Upper lobe of left lung (tissue), 4 donors: Measurements from ENCODE around the gene PSMD8.

Source experiments
- POLR2A ChIP-seq, 4 donors: fragments of 450-650 bp; IDR thresholded peaks; one replicate each; pipeline ENCODE4 v1.5.1; 2016 to 2017; ENCODE audit warnings: antibody characterized with exemption in 4 of 4, mild to moderate bottlenecking in 2 of 4
- POLR2AphosphoS5 ChIP-seq, 2 donors: sonication (generic); formaldehyde crosslinking; IDR thresholded peaks; one replicate each; pipeline ENCODE4 v1.5.1; 2017; ENCODE audit warnings: antibody characterized with exemption in 2 of 2
- TF ChIP-seq, protein P1 (sequence below), 6 experiments: fragments of 450-650 bp in 4 of 6; fragments of 200-600 bp in 2 of 6; sonication (generic) in 2 of 6; IDR thresholded peaks; one replicate each; pipeline ENCODE4 v1.5.1; 2016 to 2019; ENCODE audit warnings: antibody characterized with exemption in 6 of 6

DNA sequence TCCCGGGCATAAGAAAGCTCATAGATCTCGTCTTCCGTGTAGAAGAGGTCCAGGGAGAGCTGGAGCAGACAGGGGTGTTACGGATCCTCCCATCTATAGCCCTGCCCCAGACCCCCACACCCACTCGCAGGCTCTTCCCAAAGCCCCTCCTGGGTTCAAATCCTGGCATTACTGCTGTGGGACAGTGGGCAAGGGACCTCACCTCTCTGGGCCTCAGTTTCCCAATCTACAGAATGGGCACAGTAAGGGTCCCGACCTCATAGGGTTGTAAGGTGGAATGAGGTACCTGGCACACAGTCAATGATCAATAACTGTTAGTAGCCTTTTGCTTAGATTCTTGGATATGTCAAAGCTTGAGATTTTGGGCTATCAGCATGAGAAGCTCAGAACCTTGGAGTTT, 39.0 kb downstream of the PSMD8 start:
- TF ChIP-seq, protein P1, sequence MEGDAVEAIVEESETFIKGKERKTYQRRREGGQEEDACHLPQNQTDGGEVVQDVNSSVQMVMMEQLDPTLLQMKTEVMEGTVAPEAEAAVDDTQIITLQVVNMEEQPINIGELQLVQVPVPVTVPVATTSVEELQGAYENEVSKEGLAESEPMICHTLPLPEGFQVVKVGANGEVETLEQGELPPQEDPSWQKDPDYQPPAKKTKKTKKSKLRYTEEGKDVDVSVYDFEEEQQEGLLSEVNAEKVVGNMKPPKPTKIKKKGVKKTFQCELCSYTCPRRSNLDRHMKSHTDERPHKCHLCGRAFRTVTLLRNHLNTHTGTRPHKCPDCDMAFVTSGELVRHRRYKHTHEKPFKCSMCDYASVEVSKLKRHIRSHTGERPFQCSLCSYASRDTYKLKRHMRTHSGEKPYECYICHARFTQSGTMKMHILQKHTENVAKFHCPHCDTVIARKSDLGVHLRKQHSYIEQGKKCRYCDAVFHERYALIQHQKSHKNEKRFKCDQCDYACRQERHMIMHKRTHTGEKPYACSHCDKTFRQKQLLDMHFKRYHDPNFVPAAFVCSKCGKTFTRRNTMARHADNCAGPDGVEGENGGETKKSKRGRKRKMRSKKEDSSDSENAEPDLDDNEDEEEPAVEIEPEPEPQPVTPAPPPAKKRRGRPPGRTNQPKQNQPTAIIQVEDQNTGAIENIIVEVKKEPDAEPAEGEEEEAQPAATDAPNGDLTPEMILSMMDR (IDR thresholded peaks at IDR 0.05): no peak
- TF ChIP-seq POLR2A (IDR thresholded peaks at IDR 0.05): no peak
- TF ChIP-seq POLR2AphosphoS5 (IDR thresholded peaks at IDR 0.05): no peak
